Tibial nerve (tissue), 4 donors: ENCODE data around the gene ANKRD45.

Experiments used
- EP300 ChIP-seq, 2 donors: sonication (generic); formaldehyde crosslinking; IDR thresholded peaks; one replicate each; pipeline ENCODE4 v1.6.1; 2017; ENCODE audit warnings: antibody characterized with exemption in 2 of 2, mild to moderate bottlenecking in 1 of 2
- POLR2A ChIP-seq, 2 donors: fragments of 450-650 bp; IDR thresholded peaks; one replicate each; pipeline ENCODE4 v1.6.1; 2017; ENCODE audit warnings: antibody characterized with exemption in 2 of 2, mild to moderate bottlenecking in 2 of 2, moderate library complexity in 2 of 2
- TF ChIP-seq, protein P1 (sequence below), 5 experiments: fragments of 200-600 bp in 3 of 5; fragments of 450-650 bp in 2 of 5; sonication (generic) in 3 of 5; IDR thresholded peaks; one replicate each; pipeline ENCODE4 v1.5.1; 2016 to 2019; ENCODE audit warnings: antibody characterized with exemption in 5 of 5, mild to moderate bottlenecking in 3 of 5, moderate library complexity in 2 of 5

DNA sequence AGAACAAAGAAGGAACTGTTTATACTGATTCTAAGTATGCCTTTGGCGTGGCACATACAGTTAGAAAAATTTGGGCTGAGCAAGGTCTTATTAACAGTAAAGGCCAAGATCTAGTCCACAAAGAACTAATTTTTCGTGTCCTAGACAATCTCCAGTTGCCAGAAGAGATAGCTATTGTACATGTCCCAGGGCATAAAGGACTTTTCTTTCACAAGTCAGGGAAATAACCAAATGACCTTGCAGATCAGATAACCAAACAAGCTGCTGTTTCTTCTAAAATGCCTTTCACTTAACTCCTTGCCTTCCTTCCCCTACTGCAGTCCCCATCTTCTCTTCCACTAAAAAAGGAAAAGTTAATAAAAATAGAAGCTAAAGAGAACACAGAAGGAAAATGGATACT is 30.5 kb downstream of the ANKRD45 start:
- TF ChIP-seq, protein P1, sequence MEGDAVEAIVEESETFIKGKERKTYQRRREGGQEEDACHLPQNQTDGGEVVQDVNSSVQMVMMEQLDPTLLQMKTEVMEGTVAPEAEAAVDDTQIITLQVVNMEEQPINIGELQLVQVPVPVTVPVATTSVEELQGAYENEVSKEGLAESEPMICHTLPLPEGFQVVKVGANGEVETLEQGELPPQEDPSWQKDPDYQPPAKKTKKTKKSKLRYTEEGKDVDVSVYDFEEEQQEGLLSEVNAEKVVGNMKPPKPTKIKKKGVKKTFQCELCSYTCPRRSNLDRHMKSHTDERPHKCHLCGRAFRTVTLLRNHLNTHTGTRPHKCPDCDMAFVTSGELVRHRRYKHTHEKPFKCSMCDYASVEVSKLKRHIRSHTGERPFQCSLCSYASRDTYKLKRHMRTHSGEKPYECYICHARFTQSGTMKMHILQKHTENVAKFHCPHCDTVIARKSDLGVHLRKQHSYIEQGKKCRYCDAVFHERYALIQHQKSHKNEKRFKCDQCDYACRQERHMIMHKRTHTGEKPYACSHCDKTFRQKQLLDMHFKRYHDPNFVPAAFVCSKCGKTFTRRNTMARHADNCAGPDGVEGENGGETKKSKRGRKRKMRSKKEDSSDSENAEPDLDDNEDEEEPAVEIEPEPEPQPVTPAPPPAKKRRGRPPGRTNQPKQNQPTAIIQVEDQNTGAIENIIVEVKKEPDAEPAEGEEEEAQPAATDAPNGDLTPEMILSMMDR (IDR thresholded peaks at IDR 0.05): no peak
- TF ChIP-seq EP300 (IDR thresholded peaks at IDR 0.05) (no peak), POLR2A (IDR thresholded peaks at IDR 0.05) (no peak)
